Measurements from ENCODE around the gene SIM2.

DNA sequence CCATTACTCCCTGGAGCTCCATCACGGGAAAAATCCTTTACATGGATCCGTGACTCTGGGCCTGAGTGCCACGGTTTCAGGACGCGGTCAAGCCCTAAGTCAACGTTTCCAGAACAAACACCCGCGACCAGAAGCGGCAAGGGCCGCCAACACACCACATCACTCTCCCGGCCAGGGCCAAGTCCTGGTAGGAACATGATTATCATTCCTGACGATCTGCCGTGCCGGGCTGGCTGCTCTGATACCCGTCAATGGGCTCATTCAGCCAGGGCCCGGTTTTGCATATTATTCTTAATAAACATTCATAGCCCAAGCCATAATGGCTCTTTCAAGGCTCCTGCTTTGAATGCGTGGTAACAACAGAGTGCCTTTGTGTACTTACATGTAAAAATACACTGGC, 44.6 kb upstream of the SIM2 start:
- TF ChIP-seq ZZZ3 (CRISPR knock-in tag; IDR thresholded peaks at IDR 0.05; ENCODE audit: borderline replicate concordance), result no peak
- no peak for TF ChIP-seq CREM (IDR thresholded peaks at IDR 0.05)
- TF ChIP-seq CREM (CRISPR knock-in tag; IDR thresholded peaks at IDR 0.05), result no peak

Measured in HepG2 (cell line).